Activated CD4-positive, alpha-beta T cell treated with anti-CD3 and anti-CD28 coated beads, Interleukin-10, Interleukin-2, amounts not matched to agents 100 ng/mL and 50 ng/mL, durations not matched to agents 16 hours and 8 hours (primary cell): ENCODE data around the gene RBPMS2.

Experiments used
- DNase-seq: peaks from one replicate; pipeline ENCODE4 v3.0.0-alpha.2; 2020

Gene RBPMS2

DNA sequence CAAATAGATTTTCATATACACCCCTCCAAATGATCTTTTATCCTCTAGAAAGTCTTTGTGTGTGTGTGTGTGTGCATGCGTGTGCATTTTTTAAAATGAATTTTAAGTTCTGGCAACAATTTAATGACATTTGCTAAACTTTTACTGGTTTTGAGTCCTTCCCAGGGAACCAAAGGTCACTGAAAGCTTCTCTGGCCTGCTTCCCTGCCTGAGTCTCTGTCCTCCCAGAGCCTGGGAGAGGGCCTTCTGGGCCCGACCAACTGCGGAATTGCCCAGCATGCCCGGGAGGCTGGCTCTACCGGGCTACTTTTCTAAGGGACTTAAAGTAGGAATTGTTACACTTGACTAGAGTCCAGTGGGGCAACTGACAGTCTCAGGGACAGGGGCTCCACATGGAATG lies 7.4 kb upstream of the RBPMS2 start:
- DNase-seq, result no peak

GRCh38 chr15:64781299-64781698 lies 5.9 kb upstream of the RBPMS2 start:
- no peak for DNase-seq

DNA sequence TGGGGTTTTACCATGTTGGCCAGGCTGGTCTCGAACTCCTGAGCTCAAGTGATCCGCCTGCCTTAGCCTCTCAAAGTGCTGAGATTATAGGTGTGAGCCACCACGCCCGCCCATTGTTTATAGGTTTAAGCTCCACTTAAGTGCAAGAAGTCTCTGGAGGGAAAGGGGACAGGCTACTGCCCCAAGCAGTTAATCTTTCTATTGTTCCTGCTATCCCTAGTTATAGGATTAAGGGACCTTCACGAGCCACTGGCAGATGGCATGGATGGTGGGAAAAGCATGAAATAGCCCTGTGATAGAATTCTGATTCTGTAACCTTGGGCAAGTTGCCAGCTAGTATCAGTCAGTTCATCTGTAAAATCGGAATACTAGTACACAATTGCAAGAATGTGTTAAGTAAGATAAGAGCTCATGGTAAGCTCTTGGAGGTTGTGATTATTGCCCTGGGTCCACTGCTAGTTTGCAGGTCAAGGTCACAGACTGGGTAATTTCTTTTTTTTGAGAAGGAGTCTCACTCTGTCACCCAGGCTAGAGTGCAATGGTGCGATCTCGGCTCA lies 5.3 kb upstream of the RBPMS2 start:
- DNase-seq, result no peak

DNA sequence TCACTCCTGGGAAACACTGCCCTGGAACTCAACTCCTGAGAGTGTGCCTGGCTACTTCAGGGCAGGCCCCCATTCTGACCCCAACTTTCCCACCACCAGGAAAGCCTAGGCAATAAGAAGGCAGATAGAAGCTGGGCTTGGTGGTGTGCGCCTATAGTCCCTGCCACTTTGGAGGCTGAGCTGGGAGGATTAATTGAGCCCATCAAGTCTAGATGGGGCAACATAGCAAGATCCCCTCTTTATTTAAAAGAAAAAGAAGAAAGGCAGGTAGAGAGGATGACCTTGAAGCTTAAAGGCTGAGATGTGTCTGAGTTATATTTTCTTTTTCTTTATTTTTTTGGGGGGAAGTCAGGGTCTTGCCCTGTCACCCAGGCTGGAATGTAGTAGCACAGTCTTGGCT lies 4.2 kb upstream of the RBPMS2 start:
- no peak for DNase-seq

- no peak for DNase-seq
These were observed 3.6 kb upstream of the RBPMS2 start for GRCh38 chr15:64779024-64779423.

DNA sequence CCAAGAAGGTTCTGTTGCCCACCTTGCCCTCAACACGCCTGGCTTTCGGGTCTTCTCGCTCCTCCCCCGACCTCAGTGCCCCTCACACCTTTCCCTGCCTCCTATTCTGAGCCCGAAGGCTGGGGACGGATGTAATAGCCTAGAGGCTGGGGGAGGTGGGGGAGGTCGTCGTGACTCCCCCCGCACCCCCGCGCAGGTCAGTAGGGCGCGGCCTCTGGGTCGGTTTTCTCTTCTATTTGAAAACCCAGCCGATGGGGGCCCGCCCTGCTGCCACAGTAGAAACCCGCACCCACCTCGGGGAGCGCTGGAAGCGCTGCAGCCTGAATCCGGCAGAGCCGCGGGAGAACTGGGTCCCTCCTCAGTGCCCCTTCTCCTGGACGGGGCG lies 1.0 kb upstream of the RBPMS2 start:
- no peak for DNase-seq

DNA sequence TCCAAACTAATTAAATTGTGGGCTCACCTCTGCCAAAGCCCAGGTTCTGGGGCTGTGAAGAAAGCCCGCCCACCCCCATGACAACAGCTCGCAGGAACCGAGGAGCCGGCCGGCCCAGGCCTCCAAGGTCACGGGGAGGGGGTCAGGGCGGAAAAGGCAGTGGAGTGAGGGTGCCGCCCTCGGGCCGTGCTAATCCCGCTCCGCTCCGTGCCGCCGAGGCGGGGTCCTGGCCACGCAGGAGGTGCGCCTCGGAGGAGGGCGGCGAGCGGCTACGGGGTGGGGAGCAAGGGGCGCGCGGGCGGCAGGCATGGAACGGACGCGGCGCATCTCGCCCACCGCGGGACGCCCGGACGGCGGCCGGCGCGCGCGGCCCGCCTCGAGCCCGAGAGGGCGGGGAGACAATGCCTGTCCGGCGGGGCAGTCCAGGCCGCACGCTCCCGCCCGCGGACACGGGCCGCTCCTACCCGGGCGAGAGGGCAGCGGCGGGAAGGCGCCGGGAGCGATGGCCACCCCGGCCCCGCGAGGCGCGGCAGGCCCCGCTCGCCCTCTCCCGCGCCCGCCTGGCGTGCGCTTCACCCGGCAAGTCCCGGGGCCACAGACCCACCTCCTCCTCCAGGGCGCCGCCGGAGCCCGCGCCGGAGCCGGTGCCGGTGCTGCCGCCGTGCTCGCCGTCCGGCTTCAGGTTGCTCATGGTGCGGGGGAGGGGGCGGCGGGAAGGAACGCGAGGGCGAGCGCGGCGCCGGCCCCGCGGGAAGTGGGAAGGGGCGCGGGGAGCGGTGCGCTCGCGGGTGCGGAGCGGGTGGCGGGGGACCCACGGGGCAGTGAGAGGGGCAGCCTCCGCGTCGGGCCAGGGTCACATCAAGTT lies 528 bp downstream of the RBPMS2 start:
- DNase-seq, result no peak

- no peak for DNase-seq
These were observed 1.3 kb downstream of the RBPMS2 start for GRCh38 chr15:64774037-64774628.

DNA sequence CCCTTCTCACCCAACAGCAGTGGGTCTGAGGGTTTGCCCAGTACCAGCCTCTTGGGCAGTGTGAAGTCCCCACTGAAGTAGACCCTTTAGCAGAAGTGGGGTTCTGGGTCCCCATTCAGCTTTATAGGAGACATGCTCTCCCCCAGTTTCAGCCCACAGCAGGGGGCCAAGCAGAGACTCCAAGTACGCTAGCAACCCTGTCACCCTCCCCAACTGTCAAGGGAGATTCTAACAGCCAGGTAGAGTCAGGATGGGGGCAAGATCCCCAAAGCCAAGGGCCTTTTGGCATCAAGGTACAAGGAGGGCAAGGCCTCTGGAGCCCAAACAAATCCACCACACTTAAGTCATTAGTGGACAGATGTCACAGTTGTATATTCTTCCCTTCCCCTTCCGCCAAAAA lies 1.8 kb downstream of the RBPMS2 start:
- no peak for DNase-seq

DNA sequence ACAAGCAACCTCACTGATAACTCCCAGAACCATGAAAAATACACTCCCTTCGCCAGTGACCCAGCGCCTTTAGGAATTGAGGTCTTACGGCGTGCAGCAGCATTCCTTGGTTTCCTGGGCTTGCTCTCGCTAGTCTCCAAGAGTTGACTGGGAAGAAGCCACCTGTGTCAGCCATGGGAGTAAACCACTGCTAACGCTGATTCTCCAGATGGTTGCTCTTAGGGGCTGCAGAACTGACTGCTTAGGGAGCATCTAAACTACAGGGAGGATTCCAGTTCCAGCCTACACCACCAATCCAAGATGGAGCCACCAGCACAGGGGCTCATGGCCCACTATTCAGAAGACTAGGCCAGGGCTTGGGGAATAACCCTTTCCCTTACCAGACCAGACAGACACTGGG lies 2.4 kb downstream of the RBPMS2 start:
- DNase-seq, result no peak

DNA sequence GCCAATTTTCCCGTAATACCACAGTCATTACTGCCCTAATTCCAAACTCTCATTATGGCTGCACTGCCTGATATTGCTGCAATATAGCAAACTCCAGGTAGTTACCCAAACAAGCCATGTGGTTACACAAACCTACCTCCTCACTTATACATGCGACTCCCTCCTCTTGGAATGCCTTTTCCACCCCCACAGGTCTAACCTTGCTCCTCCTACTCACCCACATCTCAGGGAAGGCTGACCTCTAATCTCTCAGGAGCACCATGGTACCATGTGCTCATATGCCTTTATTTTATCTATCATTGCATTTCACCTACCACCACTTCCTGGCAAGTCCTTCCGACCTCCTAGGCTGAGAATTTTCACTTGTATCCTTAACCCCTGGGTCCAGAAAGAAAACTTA lies 2.9 kb downstream of the RBPMS2 start:
- DNase-seq, result no peak

GRCh38 chr15:64770626-64771025 lies 4.8 kb downstream of the RBPMS2 start:
- no peak for DNase-seq

DNA sequence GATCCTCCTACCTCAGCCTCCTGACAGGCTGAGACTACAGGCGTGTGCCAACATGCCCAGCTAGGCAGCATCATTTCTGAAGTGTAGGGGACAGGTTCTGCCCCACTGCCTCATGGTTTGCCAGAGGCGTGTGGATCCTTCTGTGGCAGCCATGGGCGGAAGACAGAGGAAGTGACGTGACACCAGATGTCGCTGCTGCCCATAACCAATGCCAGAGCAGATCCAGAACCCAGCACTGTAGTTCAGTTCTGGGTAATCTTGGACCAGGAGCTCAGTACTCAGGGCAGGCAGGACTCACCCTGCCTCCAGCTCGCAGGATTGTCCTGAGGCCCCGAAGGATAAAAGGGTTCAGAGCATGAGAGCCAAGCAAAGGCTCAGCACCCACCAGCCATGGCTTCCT lies 8.2 kb downstream of the RBPMS2 start:
- peak; percentile 10 for DNase-seq

- DNase-seq, result no peak
These were observed 9.3 kb downstream of the RBPMS2 start for GRCh38 chr15:64766058-64766457.

GRCh38 chr15:64763874-64764273 lies 11.5 kb downstream of the RBPMS2 start:
- no peak for DNase-seq

DNA sequence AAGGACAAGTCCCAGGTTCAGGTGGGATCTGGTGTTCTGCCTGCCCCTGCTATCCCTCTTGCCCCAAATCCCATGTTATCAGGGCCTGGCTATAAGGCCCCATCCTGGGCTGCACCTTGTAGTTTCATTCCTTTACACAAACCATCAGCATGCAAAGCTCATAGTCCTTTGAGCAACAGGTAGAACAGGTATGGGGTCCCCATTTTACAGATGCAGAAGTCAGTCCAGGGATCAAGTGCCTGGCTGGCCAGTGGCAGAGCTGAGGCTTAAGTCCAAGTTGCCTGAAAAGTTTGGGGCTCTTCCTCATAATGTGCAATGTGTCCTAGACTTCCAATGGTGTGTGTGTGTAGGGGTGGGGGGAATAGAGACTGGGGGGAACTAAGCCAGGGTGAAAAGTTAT lies 11.9 kb downstream of the RBPMS2 start:
- DNase-seq, result no peak

- no peak for DNase-seq
These were observed 12.4 kb downstream of the RBPMS2 start for GRCh38 chr15:64763021-64763420.

- DNase-seq, result no peak
These were observed 12.8 kb downstream of the RBPMS2 start for GRCh38 chr15:64762546-64762945.

DNA sequence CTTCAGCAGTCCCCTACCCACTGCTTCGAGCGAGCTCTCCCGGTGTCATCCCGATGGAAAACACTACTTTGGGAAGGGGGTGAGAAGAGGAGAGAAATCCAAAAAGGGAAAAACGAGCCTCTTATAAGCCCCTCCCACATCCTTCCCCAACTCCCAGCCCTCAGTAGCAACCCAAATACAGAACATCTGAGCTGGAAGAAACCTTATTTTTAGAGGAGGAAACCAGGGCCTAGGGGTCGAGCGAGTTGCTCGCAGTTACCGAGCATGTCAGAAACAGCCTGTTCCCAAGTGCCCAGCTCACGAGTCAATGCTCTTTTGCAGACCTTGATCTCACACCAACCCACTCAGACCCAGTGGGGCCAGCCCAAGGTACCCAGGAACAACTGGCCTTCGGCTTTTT lies 14.2 kb downstream of the RBPMS2 start:
- no peak for DNase-seq

GRCh38 chr15:64760056-64760455 lies 15.3 kb downstream of the RBPMS2 start:
- DNase-seq, result no peak

GRCh38 chr15:64755427-64755940 lies 19.9 kb downstream of the RBPMS2 start:
- no peak for DNase-seq

DNA sequence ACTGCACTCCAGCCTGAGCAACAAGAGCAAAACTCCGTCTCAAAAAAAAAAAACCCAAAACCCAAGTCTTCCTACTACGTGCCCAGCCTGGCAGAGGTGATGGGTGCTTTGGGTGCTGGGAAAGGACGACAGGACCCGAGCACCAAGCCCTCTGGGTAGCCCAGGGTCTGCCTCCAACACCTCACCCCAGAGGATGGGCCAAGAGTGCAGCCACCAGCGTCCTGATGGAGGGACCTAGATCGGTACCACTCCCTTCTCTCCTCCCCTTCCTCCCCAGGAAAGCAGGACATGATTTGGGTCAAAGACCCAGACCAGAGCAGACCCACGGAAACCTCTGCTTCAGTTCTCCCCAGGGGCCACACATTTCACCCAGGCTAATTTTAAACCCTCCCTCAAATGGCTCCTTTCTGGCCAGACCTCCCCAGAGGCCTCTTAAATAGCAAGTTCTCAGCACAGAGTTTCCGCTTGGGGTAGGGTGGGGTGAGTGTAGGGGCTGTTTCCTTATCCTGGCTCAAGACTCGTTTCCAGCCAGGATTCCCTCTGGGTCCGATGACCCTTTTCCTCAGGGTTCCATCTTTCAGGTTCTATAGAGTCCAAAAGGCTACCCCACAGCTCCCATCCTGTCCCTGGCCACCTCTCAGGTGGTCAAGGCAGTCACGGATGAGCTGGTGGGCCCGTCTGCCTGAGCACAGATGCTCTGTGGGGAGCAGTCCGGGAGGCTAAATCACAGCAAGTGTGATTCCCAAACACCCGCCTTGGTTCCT lies 20.5 kb downstream of the RBPMS2 start:
- no peak for DNase-seq

DNA sequence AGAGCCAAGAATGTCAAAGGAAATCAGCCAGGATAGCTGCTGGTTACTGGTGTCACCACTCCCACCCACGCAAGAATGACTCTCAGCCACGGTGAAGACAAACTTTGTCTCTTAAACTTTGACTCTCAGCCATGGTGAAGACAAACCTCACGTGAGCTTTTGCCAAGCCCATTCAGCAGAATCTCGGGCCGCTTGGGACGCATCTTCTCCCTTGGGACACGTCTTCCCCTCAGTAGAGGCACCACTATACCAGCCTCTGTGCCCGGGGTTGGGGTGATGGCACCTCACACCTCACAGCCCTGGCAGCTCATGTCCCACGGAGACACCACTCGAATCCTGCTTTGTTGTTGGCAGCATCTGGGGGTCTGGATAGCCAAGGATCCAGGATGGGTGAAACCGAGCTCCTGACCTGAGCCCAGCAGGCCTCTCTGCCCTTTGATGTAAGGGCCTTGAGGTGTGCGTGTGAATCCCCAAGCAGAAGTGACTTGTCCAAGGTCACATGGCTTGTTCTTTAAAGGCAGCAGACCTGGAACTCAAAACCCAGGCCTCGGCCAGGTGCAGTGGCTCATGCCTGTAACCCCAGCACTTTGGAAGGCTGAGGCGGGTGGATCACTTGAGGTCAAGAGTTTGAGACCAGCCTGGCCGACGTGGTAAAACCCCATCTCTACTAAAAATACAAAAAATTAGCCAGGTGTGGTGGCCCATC lies 21.8 kb downstream of the RBPMS2 start:
- DNase-seq, result no peak
